GM12891 (cell line): ENCODE results near the gene UFD1.
"Not testable (repeated sequence)": the region's sequence is repeated elsewhere in the genome, so short reads cannot be mapped to it uniquely, and the experiment has no call there.

Experiments used
- DNase-seq: peaks from one replicate; pipeline ENCODE4 v3.0.0; 2011; ENCODE audit warnings: low spot score; ENCODE audit not compliant: insufficient read length
- FAIRE-seq: peaks from 2 replicates; lab custom pipeline; 2011; peaks lifted over from hg19 to GRCh38; lab: Jason Lieb, UNC
- PAX5 ChIP-seq: IDR thresholded peaks from 2 replicates; pipeline ENCODE4 v1.6.1; 2011; ENCODE audit warnings: low read length, moderate library complexity, mild to moderate bottlenecking; ENCODE audit not compliant: insufficient read depth, severe bottlenecking
- POLR2A ChIP-seq: IDR thresholded peaks from 2 replicates; pipeline ENCODE4 v1.6.1; 2011; ENCODE audit warnings: low read depth, low read length, control low read depth
- POLR2AphosphoS5 ChIP-seq: IDR thresholded peaks from 2 replicates; pipeline ENCODE4 v1.6.1; 2011; ENCODE audit warnings: low read depth, low read length, control low read depth
- POU2F2 ChIP-seq: IDR thresholded peaks from 2 replicates; pipeline ENCODE4 v1.6.1; 2011; ENCODE audit warnings: low read depth, mild to moderate bottlenecking, control low read depth, low read length, moderate library complexity
- SPI1 ChIP-seq: IDR thresholded peaks from 2 replicates; pipeline ENCODE4 v1.6.1; 2011; ENCODE audit warnings: low read depth, low read length, control low read depth
- TAF1 ChIP-seq: IDR thresholded peaks from 2 replicates; pipeline ENCODE4 v1.6.1; 2011; ENCODE audit warnings: low read depth, low read length, control low read depth

UFD1 gene

DNA sequence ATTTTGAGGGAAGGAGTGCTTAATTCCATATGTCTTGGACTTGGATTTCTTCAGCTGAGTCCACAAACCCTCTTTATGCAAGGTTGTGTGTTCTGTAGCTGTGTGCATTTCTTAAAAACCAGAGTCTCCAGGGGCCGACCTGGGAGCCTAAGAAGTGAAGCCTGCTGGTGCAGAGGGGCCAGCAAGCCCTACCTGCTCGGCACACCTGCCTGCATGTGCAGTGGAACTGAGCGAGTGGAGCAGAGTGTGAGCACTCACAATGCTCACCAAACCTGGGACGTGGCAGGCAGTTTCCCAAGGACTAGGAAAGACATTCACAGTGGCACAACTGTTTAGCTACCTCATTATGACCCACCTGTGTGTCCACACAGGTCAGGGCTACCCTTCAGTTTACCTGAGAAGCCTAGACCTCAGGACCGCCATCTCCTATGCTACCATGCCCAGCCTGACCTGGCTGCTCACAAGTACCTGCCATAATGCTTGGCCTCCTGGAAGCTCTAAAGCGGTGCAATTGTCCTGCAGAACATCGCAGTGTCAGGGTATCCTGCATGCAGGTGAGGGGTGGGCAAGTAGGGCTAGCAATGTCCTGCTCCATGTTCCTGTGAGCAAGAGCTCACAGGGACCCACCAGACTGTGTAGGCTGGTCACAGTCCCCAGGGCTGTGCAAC, 35.3 kb downstream of the UFD1 start:
- DNase-seq (no peak), FAIRE-seq (no peak)
- no peak for TF ChIP-seq PAX5
- TF ChIP-seq TAF1: no peak
- 0 out of 2 replicates have a peak, but pooled peaks have one; percentile 39 for TF ChIP-seq POLR2A

DNA sequence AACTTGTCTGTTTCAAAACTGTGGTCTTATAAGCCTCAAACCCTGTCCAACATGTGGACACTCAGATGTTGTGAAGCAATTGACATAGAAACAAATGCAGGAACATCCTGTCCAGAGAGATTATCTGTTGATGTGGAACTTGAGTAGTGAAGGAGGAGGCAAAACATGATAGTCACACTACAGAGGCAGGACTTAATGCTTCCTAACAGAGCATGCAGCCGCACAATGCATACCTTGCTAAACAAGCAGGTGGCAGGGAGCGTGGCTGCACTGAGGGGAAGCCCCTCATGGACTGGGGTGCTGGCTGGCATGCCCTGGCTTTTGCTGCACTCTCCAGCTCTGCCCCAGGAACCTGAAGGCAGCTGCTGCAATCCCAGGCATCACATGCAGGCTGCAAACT, 36.8 kb downstream of the UFD1 start:
- no peak for DNase-seq
- FAIRE-seq: no peak
- no peak for TF ChIP-seq POU2F2
- TF ChIP-seq POLR2AphosphoS5: peak; percentile 20; the same call in 1 of the 2 replicates
- no peak for TF ChIP-seq SPI1
- no peak for TF ChIP-seq TAF1

DNA sequence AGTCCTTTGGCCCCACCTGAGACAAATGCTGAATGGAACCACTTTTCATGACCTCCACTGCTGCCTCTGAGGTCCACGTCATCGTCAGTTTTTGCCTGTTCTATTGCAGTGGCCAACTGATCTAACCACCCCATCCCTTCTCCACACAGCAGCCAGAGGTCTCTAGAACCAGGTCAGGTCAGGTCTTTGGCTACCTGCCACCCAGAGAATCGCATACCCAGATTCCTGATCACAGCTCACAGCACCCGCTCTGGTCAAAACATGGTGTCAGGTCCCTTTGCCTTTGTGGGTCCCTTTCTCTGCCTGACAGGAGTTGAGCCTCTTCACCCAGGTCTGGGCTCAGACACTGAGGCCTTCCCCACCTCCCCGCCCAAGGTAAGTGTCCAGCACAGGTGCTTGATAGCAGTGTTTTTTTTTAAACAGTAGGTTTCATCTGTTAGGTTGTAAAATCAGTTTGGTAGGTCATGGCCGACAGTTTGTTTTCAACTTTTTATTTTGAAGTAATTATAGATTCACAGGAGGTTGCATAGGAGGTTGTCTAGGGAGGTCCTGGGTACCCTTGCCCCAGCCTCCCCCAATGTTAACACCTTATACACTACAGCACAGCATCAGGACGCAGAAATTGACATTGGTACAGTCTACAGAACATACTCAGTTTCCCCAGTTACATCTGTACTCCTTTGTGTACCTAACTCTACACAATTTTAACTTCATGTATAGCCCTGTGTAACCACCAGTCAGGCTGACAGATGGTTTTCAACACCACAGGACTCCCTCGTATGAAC, 38.4 kb downstream of the UFD1 start:
- TF ChIP-seq POLR2A (0 out of 2 replicates have a peak, but pooled peaks have one; percentile 29), POU2F2 (no peak), POLR2AphosphoS5 (no peak)
- no peak for FAIRE-seq
- no peak for DNase-seq

DNA sequence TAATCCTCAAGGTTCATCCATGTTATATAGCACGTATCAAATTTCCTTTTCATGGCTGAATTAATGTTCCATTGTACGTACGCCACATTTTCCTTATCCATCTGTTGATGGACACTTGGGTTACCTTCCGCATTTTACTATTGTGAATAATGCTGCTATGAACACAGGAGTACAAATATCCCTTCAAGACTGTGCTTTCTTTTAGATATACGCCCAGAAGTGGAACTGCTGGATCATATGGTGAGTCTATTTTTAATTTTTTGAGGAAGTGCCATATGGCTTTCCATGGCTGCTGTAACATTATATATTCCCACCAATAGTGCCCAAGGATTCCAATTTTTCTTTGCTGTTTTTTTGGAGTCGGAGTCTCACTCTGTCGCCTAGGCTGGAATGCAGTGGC, 40.7 kb downstream of the UFD1 start:
- TF ChIP-seq POLR2A: no peak
- no peak for TF ChIP-seq SPI1
- TF ChIP-seq POU2F2: no peak
- TF ChIP-seq TAF1: no peak
- TF ChIP-seq POLR2AphosphoS5: no peak
- no peak for TF ChIP-seq PAX5
- DNase-seq (no peak), FAIRE-seq (no peak)

DNA sequence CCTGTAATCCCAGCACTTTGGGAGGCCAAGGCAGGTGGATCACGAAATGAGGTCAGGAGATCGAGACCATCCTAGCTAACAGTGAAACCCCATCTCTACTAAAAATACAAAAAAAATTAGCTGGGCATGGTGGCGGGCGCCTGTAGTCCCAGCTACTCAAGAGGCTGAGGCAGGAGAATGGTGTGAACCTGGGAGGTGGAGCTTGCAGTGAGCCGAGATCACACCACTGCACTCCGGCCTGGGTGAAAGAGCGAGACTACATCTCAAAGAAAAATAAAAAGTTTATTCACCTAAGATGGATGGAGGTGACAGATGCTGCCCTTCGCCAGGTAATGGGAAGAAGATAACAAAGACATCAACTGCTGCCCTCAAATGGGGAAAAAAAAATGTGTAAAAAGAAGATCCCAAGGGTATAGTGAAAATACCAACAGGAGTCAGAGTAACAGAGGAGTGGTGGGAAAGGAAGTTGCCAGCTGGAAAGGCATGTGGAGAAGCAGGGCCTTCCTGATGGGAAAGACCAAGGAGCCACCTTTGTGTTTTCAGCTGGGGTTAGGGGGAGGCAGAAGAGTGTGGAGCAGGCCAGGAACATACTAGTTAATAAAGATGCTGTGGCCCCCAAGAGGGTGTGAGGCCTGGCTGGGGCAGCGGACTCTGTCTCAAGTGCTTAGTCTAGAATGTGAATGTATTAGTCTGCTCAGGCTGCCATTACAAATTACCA, 42.4 kb downstream of the UFD1 start:
- DNase-seq, FAIRE-seq: not testable (repeated sequence)

DNA sequence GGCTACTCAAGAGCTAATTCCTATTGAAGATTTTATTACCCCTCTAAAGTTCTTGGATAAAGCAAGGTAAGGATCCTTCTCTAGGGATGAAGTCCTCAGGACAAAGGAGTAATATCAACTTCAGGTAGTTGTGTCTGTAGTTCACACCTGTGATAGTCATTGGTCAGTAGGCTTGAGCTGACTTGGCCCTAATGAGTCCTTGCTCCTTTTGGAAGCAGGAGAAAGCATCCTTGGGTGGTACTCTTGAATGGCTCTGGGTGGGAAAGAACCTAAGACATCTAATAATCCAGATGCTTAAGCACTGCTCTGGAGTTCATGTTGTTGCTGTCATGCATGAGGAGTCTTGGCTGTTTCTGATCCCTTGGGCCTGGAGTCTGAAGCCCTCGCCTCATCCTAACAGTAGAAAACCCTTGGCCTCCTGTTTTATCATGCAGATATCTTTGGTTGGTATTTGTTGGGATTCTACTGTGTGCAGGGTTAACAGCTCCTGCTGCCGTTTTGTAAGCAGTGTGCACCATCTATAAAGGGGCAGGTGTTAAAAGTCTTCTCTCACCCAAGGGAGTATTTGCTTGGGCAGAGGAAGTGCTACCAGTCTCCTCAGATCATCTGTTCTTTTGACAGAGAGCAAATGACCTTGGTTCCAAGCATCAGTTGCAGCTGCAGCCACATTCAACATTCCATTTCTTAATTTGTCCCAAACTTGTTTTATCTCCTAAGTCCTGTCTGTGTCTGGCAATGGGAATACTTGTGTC, 44.0 kb downstream of the UFD1 start:
- TF ChIP-seq TAF1: no peak
- FAIRE-seq (no peak), DNase-seq (no peak)

DNA sequence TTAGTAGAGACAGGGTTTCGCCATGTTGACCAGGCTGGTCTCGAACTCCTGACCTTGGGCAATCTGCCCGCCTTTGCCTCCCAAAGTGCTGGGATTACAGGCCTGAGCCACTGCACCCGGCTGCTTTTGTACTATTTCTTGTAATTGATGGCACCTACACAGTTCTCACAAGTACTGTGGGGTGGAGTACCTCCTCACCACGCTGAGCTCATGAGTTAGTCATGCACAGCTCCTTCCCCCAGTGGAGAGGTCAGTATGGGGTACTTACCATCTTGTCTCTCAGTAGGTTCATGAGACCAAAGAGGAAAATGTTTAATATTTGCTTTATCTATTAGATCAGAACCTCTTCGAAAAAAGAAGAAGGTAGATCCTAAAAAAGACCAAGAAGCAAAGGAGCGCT, 44.6 kb downstream of the UFD1 start:
- TF ChIP-seq SPI1 (no peak), POLR2A (no peak), POU2F2 (no peak), POLR2AphosphoS5 (no peak), TAF1 (no peak), PAX5 (no peak)
- FAIRE-seq: no peak

DNA sequence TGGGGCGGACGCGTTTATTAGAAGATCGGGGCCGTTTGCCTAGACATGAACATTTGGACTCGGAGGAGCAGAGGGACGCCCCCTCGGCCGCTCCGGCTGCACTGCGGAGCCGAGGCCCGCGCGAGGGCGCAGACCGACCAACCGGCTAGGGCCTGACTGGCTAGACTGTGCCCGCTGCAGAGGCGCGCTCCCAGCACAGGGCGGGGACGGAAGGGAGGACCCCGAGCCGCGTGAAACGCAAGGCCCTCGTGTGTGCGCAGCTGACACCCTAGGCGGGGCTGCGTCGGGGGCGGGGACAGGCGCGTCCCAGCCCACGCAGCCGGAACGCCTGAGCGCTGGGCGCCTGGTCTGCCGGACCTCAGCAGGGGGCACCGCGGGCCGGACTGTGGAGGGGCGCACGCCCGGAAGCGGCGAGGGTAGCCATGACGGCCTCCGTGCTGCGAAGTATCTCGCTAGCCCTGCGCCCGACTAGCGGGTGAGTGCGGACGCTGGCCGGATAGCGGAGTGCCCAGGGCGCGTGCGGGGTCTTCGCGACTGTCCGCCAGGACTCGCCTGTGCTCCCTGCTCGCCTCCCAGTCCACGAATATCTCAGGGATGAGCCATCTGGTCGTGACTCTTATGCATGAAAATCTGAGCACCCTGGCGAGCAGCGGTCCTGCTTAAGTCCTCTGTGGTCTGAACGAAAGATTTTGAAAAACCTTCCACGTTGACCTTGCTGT, 46.7 kb downstream of the UFD1 start, which contains the start of gene MRPL40:
MRPL40 (plus strand) TSS at position 413 of the 719 bp plus-strand sequence; CDS start at position 423, 10 bp downstream.
- DNase-seq: peak; percentile 92
- TF ChIP-seq POLR2AphosphoS5 (peak; percentile 97), POU2F2 (peak; percentile 87; the same call in 1 of the 2 replicates), TAF1 (peak; percentile 76; the same call in 1 of the 2 replicates), POLR2A (peak; percentile 96), PAX5 (no peak), SPI1 (no peak)
- FAIRE-seq: peak; percentile 99

More for the DNA sequence above, 44.6 kb downstream of the UFD1 start:
- DNase-seq: no peak

DNA sequence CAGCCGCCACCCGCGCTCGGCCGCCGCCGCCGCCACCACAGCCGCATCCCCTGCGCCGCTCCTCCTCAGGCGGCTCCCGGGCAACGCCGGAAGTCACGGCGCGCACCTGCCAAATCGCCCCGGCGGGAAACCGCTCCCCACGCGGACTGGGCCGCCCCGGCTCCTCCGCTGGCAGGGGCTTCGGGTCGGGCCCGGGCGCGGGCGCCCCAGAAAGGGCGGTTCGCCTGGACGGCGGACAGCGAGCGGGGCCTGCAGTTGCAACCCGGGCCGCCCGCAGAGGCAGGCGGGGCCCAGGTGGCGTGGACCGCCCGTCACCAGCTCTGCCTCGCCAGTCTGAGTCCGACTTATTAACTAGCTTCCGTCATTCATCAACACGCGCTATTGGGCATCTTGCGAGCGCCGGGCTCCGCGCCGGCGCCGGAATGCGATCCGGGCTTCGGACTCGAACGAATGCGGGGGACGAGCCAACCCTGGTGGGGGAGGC, 47.3 kb downstream of the UFD1 start, which contains the start of gene HIRA:
HIRA (minus strand) TSS at position 85 of the 484 bp plus-strand sequence. CDS start 257 bp downstream, outside the sequence.
- TF ChIP-seq TAF1 (peak; percentile 81), POLR2AphosphoS5 (no peak)
- peak; percentile 73 for DNase-seq
- peak; percentile 79 for FAIRE-seq
